ENCODE results near the gene FBXO34. TPM values are rescaled to one million over a fixed set of nuclear protein-coding genes. Genes with fewer than 3 reads are reported as not detected.

Gene FBXO34
- total and polyA plus RNA-seq, 10 of the 15 experiments (the other 5 are each of a cell fraction or from before 2014, with no cell fraction given) = 5.6 to 22.8 (median 17.6) TPM

- no peak for TF ChIP-seq TBL1XR1 (IDR thresholded peaks at IDR 0.05; ENCODE audit: low read depth, low read length)
- TF ChIP-seq SMAD5 (IDR thresholded peaks at IDR 0.05; ENCODE audit: low read depth) = no peak
- TF ChIP-seq SRF (IDR thresholded peaks at IDR 0.05; ENCODE audit: low read depth in 2 of 2, low read length in 2 of 2) = no peak
- no peak for TF ChIP-seq NFIC (IDR thresholded peaks at IDR 0.05; ENCODE audit: low read depth, low read length)
- TF ChIP-seq RELB (IDR thresholded peaks at IDR 0.05; ENCODE audit: low read depth) = no peak
- TF ChIP-seq CEBPB (IDR thresholded peaks at IDR 0.05; ENCODE audit: borderline replicate concordance in 1 of 2, low read depth in 2 of 2, low read length in 2 of 2) = no peak
- no peak for TF ChIP-seq CTCF (IDR thresholded peaks at IDR 0.05 in 2 of 3, conservative IDR thresholded peaks at IDR 0.05 in 1 of 3; ENCODE audit: control insufficient read depth in 2 of 3, extremely low read depth in 1 of 3, insufficient read depth in 1 of 3, low read depth in 3 of 3, low read length in 3 of 3)
Observed at GRCh38 chr14:55253276-55253675, 17.9 kb upstream of the FBXO34 start (continued).

GRCh38 chr14:55254581-55254980 is 16.6 kb upstream of the FBXO34 start:
- Histone ChIP-seq H3K27me3 (replicated peaks in 1 of 2; ENCODE audit: control insufficient read depth in 2 of 2, insufficient read depth in 2 of 2, low read length in 1 of 2) (no peaks in the 10 kb centered on the region; a peak in 2 of 4 replicates), H3K27ac (ENCODE audit: control insufficient read depth, insufficient read depth) (no peak overlapping the region), H3K4me3 (no peak overlapping the region), H3K9me3 (replicated peaks; ENCODE audit: control insufficient read depth, insufficient read depth, low read length) (no peaks in the 10 kb centered on the region), H4K20me1 (ENCODE audit: control insufficient read depth, insufficient read depth) (no peaks in the 10 kb centered on the region), H3K4me1 (ENCODE audit: control insufficient read depth, insufficient read depth, low read length) (no peaks in the 10 kb centered on the region), H3K9ac (ENCODE audit: control insufficient read depth, insufficient read depth, low read length) (no peak overlapping the region), H3K79me2 (ENCODE audit: control insufficient read depth, insufficient read depth, low read length) (no peaks in the 10 kb centered on the region), H3K36me3 (ENCODE audit: control insufficient read depth in 2 of 2, insufficient read depth in 2 of 2, low read length in 1 of 2) (no peaks in the 10 kb centered on the region), H3K4me2 (ENCODE audit: control insufficient read depth, insufficient read depth) (no peak overlapping the region), H2AFZ (ENCODE audit: control insufficient read depth, low read depth, low read length) (no peak overlapping the region)
- ChIA-PET CTCF (interaction anchor here (0.6 to 1.5 kb wide), 5 partner anchors 8 to 162 kb away, joined by 3 to 6 read pairs (median 4); partner anchors contain the start of gene FBXO34), POLR2A (no interaction called here), SMC1A (ENCODE audit: uncharacterized antibody, unreplicated experiment) (interaction anchor here (1.1 to 1.5 kb wide), 2 partner anchors 16 to 100 kb away, joined by 6 read pairs; no protein-coding TSS in a partner anchor), RAD21 (ENCODE audit: unreplicated experiment) (no interaction called here)
- no TSS peak for BruUV-seq (replicated peaks)
- in situ Hi-C loops (cut with MboI) = no loop called here
- intact Hi-C loops (cut with micrococcal nuclease; ENCODE audit: unreplicated experiment) = no loop called here
- no peak for FAIRE-seq
- DNase-seq (ENCODE audit: low read depth, low spot score) = no peak
- no peak for ATAC-seq
- 27% methylated on average over 1 of the region's 1 CpG for WGBS (ENCODE audit: insufficient coverage, insufficient replicate concordance, low lambda C conversion rate, missing lambda C conversion rate)
- no peak for TF ChIP-seq PAX5 (IDR thresholded peaks at IDR 0.05; ENCODE audit: borderline replicate concordance, low read depth, low read length)
- TF ChIP-seq BHLHE40 (IDR thresholded peaks at IDR 0.05; ENCODE audit: borderline replicate concordance in 1 of 2, low read depth in 2 of 2, low read length in 1 of 2) = no peak
- TF ChIP-seq JUNB (IDR thresholded peaks at IDR 0.05) = no peak
- no peak for TF ChIP-seq SMARCA5 (IDR thresholded peaks at IDR 0.05)
- TF ChIP-seq CHD4 (IDR thresholded peaks at IDR 0.05) = no peak
- TF ChIP-seq MYC (IDR thresholded peaks at IDR 0.05; ENCODE audit: insufficient read depth, insufficient read length, insufficient replicate concordance, low read length, severe bottlenecking) = no peak
- no peak for TF ChIP-seq ZBTB11 (CRISPR knock-in tag; IDR thresholded peaks at IDR 0.05)
- no peak for TF ChIP-seq STAT3 (IDR thresholded peaks at IDR 0.05; ENCODE audit: low read depth, low read length)
- no peak for TF ChIP-seq CREM (IDR thresholded peaks at IDR 0.05; ENCODE audit: low read depth)

All from GM12878 (cell line).